Left ventricle myocardium inferior (tissue), 1 donor: ENCODE data around the gene NOTCH2. TPM values are rescaled to one million over a fixed set of nuclear protein-coding genes. Genes with fewer than 3 reads are reported as not detected.

Experiments
- DNase-seq: peaks from one replicate; pipeline ENCODE4 v3.0.0-alpha.2; 2020
- H3K27ac ChIP-seq: fragments of 200-600 bp; replicated peaks from 2 replicates; pipeline ENCODE4 v1.8.0; 2021
- H3K27me3 ChIP-seq: fragments of 200-600 bp; 2 replicates; pipeline ENCODE4 v1.8.0; 2021; ENCODE audit warnings: low read depth
- H3K36me3 ChIP-seq: fragments of 200-600 bp; 2 replicates; pipeline ENCODE4 v1.8.0; 2021
- H3K4me1 ChIP-seq: fragments of 200-600 bp; 2 replicates; pipeline ENCODE4 v1.8.0; 2021
- H3K4me3 ChIP-seq: fragments of 200-600 bp; 2 replicates; pipeline ENCODE4 v1.8.0; 2021; ENCODE audit warnings: mild to moderate bottlenecking, moderate library complexity
- H3K9me3 ChIP-seq: fragments of 200-600 bp; replicated peaks from 2 replicates; pipeline ENCODE4 v1.8.0; 2021
- intact Hi-C: fragments of 100-400 bp; cut with micrococcal nuclease; formaldehyde crosslinking; loops from one replicate; pipeline ENCODE4 v1.11.0; 2022
- total RNA-seq: library from RNA; stranded (reverse); fragmentation: NEBNext Ultra II Directional; extraction: Animal tissue kit (Norgen Biotek cat#: 25700); gene quantifications from one replicate; pipeline ENCODE4 v1.2.1, GENCODE V29; 2021
- TF ChIP-seq, protein P1 (sequence below): fragments of 200-600 bp; IDR thresholded peaks from 2 replicates; pipeline ENCODE4 v1.8.0; 2021; ENCODE audit warnings: antibody characterized with exemption, mild to moderate bottlenecking, borderline replicate concordance
- donor health status: DM: no; HTN: yes; CAD: no; lungs with severe emphysema.

Gene NOTCH2
- total RNA-seq, 1 donor from 2014 or later, result 16.1 TPM

DNA sequence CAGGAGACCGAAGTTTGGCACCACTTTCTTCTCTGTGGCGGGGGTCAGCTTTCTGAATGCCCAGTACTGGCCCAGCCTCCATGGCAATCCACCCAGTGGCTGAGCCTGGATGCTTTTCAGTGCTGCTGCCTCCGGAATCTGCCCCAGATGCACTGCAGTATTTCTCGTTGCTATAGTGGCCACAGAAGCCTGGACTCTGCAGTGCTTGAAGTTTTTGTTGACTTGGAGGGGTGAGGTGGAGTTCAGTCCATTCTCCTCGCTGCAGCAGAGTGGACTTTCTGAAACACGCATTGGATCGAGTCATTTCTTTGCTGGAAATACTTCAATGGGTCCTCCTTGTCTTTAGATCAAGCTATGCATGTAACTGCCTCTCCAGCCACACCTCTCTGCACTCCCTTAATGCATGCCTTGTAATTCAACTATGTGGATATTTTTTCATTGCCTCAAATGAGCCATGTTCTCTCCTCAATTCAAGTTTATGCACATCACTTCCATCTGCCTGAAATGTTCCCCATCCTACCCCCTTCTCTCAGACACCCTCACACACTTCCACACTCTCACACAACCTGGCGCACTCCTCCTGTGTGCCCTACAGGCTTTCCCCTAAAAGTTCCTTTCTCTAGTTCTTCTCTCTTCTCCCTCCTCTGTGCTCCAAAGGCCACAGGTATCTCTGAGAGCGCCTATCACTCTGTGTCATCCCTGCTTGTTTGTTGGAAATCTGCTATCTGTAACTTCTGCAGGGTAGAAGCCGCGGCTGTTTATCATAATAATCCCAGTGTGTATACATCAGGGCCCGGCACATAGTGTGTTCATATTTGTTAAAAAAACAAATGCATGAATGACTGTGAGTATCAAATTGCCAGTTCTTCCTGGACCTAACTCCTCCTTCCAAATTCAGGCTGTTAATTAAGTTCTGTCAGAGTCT is 189.7 kb downstream of the NOTCH2 start:
- H3K4me3 ChIP-seq, result no peak overlapping the region
- no peak for DNase-seq
- H3K4me1 ChIP-seq, result no peaks in the 10 kb centered on the region
- intact Hi-C loops, result no loop called here
- no peaks in the 10 kb centered on the region for H3K9me3 ChIP-seq
- TF ChIP-seq, protein P1, sequence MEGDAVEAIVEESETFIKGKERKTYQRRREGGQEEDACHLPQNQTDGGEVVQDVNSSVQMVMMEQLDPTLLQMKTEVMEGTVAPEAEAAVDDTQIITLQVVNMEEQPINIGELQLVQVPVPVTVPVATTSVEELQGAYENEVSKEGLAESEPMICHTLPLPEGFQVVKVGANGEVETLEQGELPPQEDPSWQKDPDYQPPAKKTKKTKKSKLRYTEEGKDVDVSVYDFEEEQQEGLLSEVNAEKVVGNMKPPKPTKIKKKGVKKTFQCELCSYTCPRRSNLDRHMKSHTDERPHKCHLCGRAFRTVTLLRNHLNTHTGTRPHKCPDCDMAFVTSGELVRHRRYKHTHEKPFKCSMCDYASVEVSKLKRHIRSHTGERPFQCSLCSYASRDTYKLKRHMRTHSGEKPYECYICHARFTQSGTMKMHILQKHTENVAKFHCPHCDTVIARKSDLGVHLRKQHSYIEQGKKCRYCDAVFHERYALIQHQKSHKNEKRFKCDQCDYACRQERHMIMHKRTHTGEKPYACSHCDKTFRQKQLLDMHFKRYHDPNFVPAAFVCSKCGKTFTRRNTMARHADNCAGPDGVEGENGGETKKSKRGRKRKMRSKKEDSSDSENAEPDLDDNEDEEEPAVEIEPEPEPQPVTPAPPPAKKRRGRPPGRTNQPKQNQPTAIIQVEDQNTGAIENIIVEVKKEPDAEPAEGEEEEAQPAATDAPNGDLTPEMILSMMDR, result no peak
- no peak overlapping the region for H3K27ac ChIP-seq
- H3K36me3 ChIP-seq, result no peaks in the 10 kb centered on the region
- H3K27me3 ChIP-seq, result peaks cover 16% of the 10 kb centered on the region

DNA sequence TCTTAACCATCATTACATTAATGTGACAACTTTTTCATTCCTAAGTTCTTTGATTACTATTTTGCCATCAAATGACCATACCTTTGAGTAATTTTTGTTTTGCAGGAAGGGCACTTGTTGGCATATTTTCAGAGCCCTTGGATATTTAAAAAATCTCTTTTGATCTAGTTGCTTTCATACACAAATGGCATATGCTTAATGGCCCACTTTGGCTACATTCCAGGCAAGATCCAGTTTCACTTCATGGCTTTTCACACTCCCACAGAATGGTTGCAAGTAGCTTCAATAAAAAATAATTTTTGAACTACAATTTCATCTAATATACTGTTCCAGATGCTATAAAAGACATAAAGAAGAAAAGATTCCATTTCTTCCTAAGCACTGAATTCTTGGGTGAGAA is 191.3 kb downstream of the NOTCH2 start:
- DNase-seq, result no peak
- Histone ChIP-seq H3K4me3 (no peak overlapping the region), H3K9me3 (no peaks in the 10 kb centered on the region), H3K36me3 (no peaks in the 10 kb centered on the region), H3K4me1 (peaks cover 11% of the 10 kb centered on the region), H3K27ac (no peak overlapping the region), H3K27me3 (peaks cover 14% of the 10 kb centered on the region)
- TF ChIP-seq, protein P1, result no peak
- intact Hi-C loops, result no loop called here

DNA sequence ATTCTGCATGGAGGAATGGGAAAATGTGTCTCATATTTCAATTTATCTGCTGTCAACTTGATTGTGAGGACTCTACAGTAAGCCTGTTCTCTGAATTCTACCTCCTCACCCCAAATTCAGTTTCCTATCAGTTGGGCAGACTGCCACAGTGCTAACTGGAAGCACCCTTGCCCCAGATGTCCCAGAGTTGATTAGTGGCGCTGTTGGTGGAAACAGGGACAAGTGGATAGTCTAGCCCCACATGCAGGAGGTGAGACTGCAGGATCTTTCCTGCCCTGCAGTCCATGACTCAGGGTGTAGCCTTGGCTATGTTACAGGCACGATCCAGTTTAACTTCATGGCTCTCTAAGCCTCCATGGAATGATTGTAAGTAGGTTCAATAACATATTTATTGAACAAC is 195.3 kb downstream of the NOTCH2 start:
- Histone ChIP-seq H3K4me3 (no peak overlapping the region), H3K36me3 (no peaks in the 10 kb centered on the region), H3K4me1 (peaks cover 11% of the 10 kb centered on the region), H3K27me3 (peaks cover 8% of the 10 kb centered on the region), H3K9me3 (no peaks in the 10 kb centered on the region), H3K27ac (no peak overlapping the region)
- DNase-seq, result no peak
- intact Hi-C loops, result no loop called here
- TF ChIP-seq, protein P1, result no peak

DNA sequence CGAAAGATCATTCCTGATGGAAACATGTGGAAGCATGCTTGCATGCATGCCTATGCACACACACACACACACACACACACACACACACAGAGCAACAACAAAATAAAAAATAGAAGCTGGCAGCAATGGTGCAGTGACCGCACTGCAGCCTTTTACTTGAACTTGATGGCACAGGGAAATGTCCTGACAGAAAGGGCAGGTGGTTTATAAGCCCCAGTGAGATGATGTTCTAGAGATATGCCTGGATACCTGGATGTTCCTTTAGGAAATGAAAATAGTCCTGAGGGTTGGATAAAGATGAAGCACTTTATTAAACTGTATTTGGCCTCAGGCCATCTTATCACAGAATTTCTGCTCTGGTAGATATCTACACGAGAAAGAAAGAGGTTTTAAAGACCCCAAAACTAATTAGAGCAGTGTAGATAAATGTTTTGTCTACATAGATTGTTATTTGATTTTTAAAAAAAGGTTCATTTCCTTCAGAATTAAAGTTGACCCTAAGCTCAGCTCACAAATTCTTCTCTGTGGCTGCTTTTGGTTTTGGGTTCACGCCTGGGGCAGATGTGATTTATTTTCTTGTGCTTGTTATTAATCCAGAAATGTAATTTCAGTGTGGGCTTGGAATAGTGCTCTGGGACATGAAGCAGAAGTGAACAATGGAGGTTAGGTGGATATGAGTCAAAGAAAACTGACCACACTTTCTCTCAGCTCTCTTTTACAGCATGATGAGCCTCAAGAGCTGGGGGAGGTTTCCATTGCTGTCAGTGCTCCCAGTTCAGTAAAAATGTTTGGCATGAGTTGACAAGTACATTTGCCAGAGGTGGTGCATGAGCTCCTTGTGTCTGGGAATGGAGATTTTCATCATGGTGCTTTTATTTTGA is 196.1 kb downstream of the NOTCH2 start:
- intact Hi-C loops, result no loop called here
- Histone ChIP-seq H3K36me3 (no peaks in the 10 kb centered on the region), H3K4me3 (no peak overlapping the region), H3K27ac (no peak overlapping the region), H3K27me3 (peaks cover 7% of the 10 kb centered on the region), H3K9me3 (no peaks in the 10 kb centered on the region), H3K4me1 (peaks cover 11% of the 10 kb centered on the region)
- no peak for DNase-seq
- TF ChIP-seq, protein P1, result no peak

DNA sequence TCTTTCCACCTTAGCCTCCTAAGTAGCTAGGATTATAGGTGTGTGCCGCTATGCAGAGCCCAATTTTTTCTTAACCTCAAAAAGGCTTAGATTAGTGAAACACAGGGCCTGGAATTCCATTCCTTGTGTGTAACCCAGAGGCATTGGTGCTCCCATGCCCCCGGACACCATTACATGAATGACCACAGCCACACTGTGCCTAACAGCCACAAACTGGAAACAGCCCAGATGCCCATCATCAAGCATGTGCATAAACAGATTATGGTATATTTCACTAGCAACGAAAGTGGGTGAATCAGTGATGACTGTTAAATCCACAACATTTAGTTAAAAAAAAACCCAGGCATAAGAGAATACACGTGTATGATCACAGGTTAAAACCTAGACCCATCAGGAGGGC is 197.6 kb downstream of the NOTCH2 start:
- TF ChIP-seq, protein P1, result no peak
- no peak overlapping the region for H3K4me3 ChIP-seq
- peaks cover 4% of the 10 kb centered on the region for H3K27me3 ChIP-seq
- DNase-seq, result no peak
- no peak overlapping the region for H3K27ac ChIP-seq
- H3K9me3 ChIP-seq, result no peaks in the 10 kb centered on the region
- no peaks in the 10 kb centered on the region for H3K36me3 ChIP-seq
- H3K4me1 ChIP-seq, result peaks cover 11% of the 10 kb centered on the region
- intact Hi-C loops, result no loop called here
